Measurements from ENCODE around the gene ENOX1.

DNA sequence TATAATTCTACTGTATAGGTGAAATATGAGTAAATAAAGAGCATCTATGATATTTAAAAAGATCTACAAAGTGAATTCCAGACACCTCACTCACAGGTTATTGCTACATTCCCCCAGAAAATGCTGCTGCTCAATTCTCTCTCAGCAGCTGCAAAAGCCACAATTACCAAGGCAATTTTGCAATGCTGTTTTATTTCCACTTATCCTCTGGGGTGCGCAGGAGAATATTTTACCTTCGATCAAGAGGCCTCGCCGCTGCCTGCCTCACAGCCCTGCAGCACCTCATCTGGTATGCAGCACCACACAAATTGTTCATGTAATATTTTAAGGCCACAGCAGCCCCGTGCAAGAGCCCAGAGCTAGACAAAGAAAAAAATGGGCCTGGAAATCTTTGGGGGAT lies 430.2 kb downstream of the ENOX1 start:
- TF ChIP-seq EZH2 (IDR thresholded peaks at IDR 0.05; ENCODE audit: low read length): no peak
- TF ChIP-seq, protein P1, sequence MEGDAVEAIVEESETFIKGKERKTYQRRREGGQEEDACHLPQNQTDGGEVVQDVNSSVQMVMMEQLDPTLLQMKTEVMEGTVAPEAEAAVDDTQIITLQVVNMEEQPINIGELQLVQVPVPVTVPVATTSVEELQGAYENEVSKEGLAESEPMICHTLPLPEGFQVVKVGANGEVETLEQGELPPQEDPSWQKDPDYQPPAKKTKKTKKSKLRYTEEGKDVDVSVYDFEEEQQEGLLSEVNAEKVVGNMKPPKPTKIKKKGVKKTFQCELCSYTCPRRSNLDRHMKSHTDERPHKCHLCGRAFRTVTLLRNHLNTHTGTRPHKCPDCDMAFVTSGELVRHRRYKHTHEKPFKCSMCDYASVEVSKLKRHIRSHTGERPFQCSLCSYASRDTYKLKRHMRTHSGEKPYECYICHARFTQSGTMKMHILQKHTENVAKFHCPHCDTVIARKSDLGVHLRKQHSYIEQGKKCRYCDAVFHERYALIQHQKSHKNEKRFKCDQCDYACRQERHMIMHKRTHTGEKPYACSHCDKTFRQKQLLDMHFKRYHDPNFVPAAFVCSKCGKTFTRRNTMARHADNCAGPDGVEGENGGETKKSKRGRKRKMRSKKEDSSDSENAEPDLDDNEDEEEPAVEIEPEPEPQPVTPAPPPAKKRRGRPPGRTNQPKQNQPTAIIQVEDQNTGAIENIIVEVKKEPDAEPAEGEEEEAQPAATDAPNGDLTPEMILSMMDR (optimal IDR thresholded peaks at IDR 0.05 in 1 of 3, IDR thresholded peaks at IDR 0.05 in 1 of 3, conservative IDR thresholded peaks at IDR 0.05 in 1 of 3; ENCODE audit: extremely low read depth in 1 of 3, insufficient read depth in 2 of 3, low read length in 3 of 3): no peak

Data from keratinocyte (primary cell).